K562 (cell line): ENCODE measurements around the gene MPRIP. TPM values are rescaled to one million over a fixed set of nuclear protein-coding genes. Genes with fewer than 3 reads are reported as not detected.

ENCODE experiments used
- GABPB1 ChIP-seq: sonication (generic); formaldehyde crosslinking; IDR thresholded peaks from 2 replicates; pipeline ENCODE4 v1.8.0; 2022; ENCODE audit warnings: mild to moderate bottlenecking, missing genetic modification reagents
- polyA plus RNA-seq, 8 experiments: library from polyadenylated mRNA; depleted of rRNA in 4 of 8; stranded (reverse) in 5 of 8; unstranded in 3 of 8; fragments of >200 nt; fragmentation: Nextera tagmentation in 2 of 8; fragmentation: Illumina TruSeq in 1 of 8; extraction: Ambion mirVana in 2 of 8; extraction: Trizol in 1 of 8; gene quantifications; 2 replicates each; pipeline versions ENCODE4 v1.2.1 to v1.2.3, GENCODE V29; 2011 to 2014; ENCODE audit warnings: inconsistent platforms in 1 of 8, missing spikeins in 1 of 8
- total RNA-seq, 7 experiments: library from RNA; depleted of rRNA in 6 of 7; stranded (reverse); fragments of >200 nt in 6 of 7; fragmentation: Illumina TruSeq in 2 of 7; extraction: Trizol in 2 of 7; gene quantifications; 2 replicates each; pipeline versions ENCODE4 v1.2.1 to v1.2.3, GENCODE V29; 2011 to 2021; ENCODE audit warnings: low replicate concordance in 1 of 7
- TF ChIP-seq, protein P1 (sequence below), 2 experiments: fragments of 450-650 bp; formaldehyde crosslinking in 1 of 2; IDR thresholded peaks; 2 replicates each; pipeline versions ENCODE4 v1.4.0 to v1.6.1; 2014 to 2020; ENCODE audit warnings: mild to moderate bottlenecking in 2 of 2, borderline replicate concordance in 1 of 2, low read depth in 1 of 2

The MPRIP gene
- total and polyA plus RNA-seq, 9 of the 15 experiments (the other 6 are each of a cell fraction or from before 2014, with no cell fraction given): 10.0 to 72.6 (median 30.1) TPM

DNA sequence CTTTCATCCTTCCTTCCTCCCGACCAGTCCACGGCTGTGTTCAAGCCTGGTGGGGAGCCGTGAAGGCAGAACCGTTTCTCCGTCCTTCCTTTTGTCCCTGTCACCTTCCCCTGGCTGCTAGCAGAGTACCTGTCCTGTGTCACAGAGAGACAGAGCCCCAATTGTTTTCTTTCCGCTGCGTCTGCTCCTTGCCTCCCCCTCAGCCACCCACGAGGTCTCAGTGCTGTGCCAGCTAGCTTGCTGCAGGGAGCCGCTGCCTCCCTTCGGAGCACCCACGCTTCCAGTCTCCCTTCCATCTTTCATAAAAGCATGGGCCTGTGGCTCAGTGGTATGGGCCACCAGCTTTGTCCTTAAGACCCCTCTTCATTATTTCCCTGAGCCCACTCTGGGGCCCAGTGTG lies 62.2 kb downstream of the MPRIP start (continued):
- TF ChIP-seq, protein P1, sequence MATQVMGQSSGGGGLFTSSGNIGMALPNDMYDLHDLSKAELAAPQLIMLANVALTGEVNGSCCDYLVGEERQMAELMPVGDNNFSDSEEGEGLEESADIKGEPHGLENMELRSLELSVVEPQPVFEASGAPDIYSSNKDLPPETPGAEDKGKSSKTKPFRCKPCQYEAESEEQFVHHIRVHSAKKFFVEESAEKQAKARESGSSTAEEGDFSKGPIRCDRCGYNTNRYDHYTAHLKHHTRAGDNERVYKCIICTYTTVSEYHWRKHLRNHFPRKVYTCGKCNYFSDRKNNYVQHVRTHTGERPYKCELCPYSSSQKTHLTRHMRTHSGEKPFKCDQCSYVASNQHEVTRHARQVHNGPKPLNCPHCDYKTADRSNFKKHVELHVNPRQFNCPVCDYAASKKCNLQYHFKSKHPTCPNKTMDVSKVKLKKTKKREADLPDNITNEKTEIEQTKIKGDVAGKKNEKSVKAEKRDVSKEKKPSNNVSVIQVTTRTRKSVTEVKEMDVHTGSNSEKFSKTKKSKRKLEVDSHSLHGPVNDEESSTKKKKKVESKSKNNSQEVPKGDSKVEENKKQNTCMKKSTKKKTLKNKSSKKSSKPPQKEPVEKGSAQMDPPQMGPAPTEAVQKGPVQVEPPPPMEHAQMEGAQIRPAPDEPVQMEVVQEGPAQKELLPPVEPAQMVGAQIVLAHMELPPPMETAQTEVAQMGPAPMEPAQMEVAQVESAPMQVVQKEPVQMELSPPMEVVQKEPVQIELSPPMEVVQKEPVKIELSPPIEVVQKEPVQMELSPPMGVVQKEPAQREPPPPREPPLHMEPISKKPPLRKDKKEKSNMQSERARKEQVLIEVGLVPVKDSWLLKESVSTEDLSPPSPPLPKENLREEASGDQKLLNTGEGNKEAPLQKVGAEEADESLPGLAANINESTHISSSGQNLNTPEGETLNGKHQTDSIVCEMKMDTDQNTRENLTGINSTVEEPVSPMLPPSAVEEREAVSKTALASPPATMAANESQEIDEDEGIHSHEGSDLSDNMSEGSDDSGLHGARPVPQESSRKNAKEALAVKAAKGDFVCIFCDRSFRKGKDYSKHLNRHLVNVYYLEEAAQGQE (IDR thresholded peaks at IDR 0.05; ENCODE audit: borderline replicate concordance): no peak
- TF ChIP-seq, protein P1 (CRISPR knock-in tag; IDR thresholded peaks at IDR 0.05; ENCODE audit: low read depth): no peak
- no peak for TF ChIP-seq GABPB1 (CRISPR knock-in tag)
- TF ChIP-seq, all 486 proteins: peak for 0
